ENCODE measurements around the gene CCDC50.

The CCDC50 gene

DNA sequence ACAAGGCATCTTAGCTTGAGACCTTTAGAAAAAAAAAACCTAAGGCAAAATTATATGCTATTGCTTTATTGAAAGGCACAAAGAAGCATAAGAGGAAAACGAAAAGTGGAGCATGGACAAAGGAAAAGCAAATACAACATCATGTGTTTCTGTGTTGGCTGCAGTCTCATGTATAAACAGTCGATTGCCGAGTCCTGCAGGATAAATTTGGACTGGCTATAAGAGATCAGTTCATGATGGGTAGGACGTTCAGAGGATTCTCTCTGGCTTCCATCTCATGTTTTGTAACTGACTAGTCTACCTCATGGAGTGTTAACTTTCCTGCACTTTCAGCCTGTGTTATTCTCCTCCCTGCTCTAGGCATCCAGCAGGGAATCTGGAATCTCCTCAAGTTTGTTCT lies 21.9 kb upstream of the CCDC50 start:
- Histone ChIP-seq H3K4me3 (IDR thresholded peaks at IDR 0.05; ENCODE audit: insufficient read depth, low read depth, low read length) (no peak overlapping the region), H3K4me2 (no peak overlapping the region), H2AFZ (ENCODE audit: low read depth) (no peak overlapping the region), H3K27ac (no peak overlapping the region), H3K9ac (no peak overlapping the region), H3K4me1 (ENCODE audit: low read depth, poor library complexity, severe bottlenecking) (no peaks in the 10 kb centered on the region), H3K27me3 (ENCODE audit: insufficient read depth, low read depth) (no peaks in the 10 kb centered on the region), H3K79me2 (ENCODE audit: insufficient read depth, low read depth) (no peaks in the 10 kb centered on the region), H3K36me3 (ENCODE audit: insufficient read depth) (no peaks in the 10 kb centered on the region), H4K20me1 (ENCODE audit: insufficient read depth) (no peaks in the 10 kb centered on the region)
- TF ChIP-seq, protein P1, sequence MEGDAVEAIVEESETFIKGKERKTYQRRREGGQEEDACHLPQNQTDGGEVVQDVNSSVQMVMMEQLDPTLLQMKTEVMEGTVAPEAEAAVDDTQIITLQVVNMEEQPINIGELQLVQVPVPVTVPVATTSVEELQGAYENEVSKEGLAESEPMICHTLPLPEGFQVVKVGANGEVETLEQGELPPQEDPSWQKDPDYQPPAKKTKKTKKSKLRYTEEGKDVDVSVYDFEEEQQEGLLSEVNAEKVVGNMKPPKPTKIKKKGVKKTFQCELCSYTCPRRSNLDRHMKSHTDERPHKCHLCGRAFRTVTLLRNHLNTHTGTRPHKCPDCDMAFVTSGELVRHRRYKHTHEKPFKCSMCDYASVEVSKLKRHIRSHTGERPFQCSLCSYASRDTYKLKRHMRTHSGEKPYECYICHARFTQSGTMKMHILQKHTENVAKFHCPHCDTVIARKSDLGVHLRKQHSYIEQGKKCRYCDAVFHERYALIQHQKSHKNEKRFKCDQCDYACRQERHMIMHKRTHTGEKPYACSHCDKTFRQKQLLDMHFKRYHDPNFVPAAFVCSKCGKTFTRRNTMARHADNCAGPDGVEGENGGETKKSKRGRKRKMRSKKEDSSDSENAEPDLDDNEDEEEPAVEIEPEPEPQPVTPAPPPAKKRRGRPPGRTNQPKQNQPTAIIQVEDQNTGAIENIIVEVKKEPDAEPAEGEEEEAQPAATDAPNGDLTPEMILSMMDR (conservative IDR thresholded peaks at IDR 0.05; ENCODE audit: low read depth, low read length): no peak

DNA sequence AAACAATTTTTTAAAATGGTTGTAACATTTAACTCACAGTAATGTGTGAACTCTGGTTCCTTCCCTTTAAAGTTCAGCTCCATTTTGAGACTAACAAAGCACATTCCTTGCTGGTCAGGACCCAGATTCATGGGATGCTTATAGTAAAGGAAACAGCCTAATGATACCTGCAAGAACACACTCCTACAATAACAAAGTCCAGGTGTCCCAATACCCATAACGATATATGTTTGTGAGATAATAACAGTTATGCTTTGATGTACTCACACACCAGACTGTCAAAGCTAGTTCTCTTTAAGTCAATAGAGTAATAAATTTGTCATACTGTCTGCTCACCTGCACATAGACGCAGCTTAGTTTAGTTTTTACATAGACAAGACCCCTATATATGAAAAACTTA lies 15.9 kb upstream of the CCDC50 start:
- TF ChIP-seq, protein P1 (conservative IDR thresholded peaks at IDR 0.05; ENCODE audit: low read depth, low read length): no peak
- H3K27ac ChIP-seq: no peak overlapping the region
- H2AFZ ChIP-seq (ENCODE audit: low read depth): no peak overlapping the region
- H3K4me2 ChIP-seq: no peak overlapping the region
- H3K4me3 ChIP-seq (IDR thresholded peaks at IDR 0.05; ENCODE audit: insufficient read depth, low read depth, low read length): no peak overlapping the region
- no peaks in the 10 kb centered on the region for H3K27me3 ChIP-seq (ENCODE audit: insufficient read depth, low read depth)
- no peaks in the 10 kb centered on the region for H3K4me1 ChIP-seq (ENCODE audit: low read depth, poor library complexity, severe bottlenecking)
- no peaks in the 10 kb centered on the region for H3K36me3 ChIP-seq (ENCODE audit: insufficient read depth)
- no peaks in the 10 kb centered on the region for H3K79me2 ChIP-seq (ENCODE audit: insufficient read depth, low read depth)
- H3K9ac ChIP-seq: no peak overlapping the region
- no peaks in the 10 kb centered on the region for H4K20me1 ChIP-seq (ENCODE audit: insufficient read depth)

DNA sequence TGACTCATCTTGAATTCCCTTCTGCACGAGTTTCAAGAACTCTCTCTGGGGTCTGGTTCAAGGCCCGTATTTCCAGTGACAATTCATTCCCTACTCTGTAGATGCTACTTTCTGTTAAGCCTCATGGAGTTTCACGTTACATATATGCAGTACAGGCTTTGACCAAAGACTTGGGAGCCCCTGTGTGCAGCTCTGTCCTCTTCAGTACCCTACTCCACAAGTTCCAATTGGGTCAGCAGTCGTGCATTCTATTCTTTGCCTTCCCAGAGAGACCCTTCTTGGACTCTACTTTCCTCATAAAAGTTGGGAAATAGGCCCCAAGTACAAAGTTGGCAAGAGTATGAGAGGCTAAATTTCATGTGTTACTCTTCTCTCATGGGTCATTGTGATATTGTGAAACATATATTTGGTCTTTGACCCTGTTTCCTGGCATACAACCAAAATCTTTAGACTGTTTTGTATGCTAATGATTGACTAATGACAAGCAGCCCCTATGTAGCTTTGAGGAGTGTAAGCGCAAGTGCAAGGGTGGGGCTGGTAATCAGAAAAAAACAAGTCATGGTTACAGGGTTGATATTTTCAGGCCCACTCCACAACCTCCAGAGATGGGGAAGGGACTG lies 15.0 kb upstream of the CCDC50 start:
- Histone ChIP-seq H3K4me1 (ENCODE audit: low read depth, poor library complexity, severe bottlenecking) (no peaks in the 10 kb centered on the region), H4K20me1 (ENCODE audit: insufficient read depth) (no peaks in the 10 kb centered on the region), H3K4me3 (IDR thresholded peaks at IDR 0.05; ENCODE audit: insufficient read depth, low read depth, low read length) (no peak overlapping the region), H3K4me2 (no peak overlapping the region), H3K9ac (no peak overlapping the region), H3K27ac (no peak overlapping the region), H2AFZ (ENCODE audit: low read depth) (no peak overlapping the region), H3K36me3 (ENCODE audit: insufficient read depth) (no peaks in the 10 kb centered on the region), H3K27me3 (ENCODE audit: insufficient read depth, low read depth) (no peaks in the 10 kb centered on the region), H3K79me2 (ENCODE audit: insufficient read depth, low read depth) (no peaks in the 10 kb centered on the region)
- TF ChIP-seq, protein P1 (conservative IDR thresholded peaks at IDR 0.05; ENCODE audit: low read depth, low read length): no peak

DNA sequence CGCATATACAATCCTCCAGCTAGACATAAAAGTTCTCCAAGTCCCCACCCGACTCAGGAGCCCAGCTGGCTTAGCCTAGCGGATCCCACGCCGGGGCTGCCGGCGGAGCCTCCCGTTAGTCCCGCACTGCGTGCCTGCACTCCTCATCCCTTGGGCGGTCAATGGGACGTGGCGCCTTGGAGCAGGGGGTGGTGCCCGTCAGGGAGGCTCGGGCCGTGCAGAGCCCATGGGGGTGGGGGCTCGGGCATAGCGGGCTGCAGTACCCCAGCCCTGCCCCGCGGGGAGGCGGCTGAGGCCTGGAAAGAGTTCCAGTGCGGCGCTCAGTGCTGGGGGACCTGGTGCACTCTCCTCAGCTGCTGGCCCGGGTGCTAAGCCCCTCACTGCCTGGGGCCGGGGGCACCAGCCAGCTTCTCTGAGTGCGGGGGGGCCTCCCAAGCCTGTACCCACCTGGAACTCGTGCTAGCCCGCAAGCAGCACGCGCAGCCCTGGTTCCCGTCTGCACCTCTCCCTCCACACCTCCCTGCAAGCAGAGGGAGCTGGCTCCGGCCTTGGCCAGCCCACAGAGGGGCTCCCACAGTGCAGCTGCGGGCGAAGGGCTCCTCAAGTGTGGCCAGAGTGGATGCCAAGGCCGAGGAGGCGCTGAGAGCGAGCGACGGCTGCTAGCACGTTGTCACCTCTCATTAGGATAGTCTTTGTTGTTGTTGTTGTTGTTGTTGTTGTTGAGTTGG lies 12.2 kb upstream of the CCDC50 start:
- Histone ChIP-seq H3K4me2 (no peak overlapping the region), H3K4me3 (IDR thresholded peaks at IDR 0.05; ENCODE audit: insufficient read depth, low read depth, low read length) (no peak overlapping the region), H3K79me2 (ENCODE audit: insufficient read depth, low read depth) (no peaks in the 10 kb centered on the region), H3K27me3 (ENCODE audit: insufficient read depth, low read depth) (no peaks in the 10 kb centered on the region), H2AFZ (ENCODE audit: low read depth) (no peak overlapping the region), H3K4me1 (ENCODE audit: low read depth, poor library complexity, severe bottlenecking) (no peaks in the 10 kb centered on the region), H4K20me1 (ENCODE audit: insufficient read depth) (no peaks in the 10 kb centered on the region), H3K9ac (no peak overlapping the region), H3K27ac (no peak overlapping the region), H3K36me3 (ENCODE audit: insufficient read depth) (no peaks in the 10 kb centered on the region)
- TF ChIP-seq, protein P1 (conservative IDR thresholded peaks at IDR 0.05; ENCODE audit: low read depth, low read length): no peak
